ENCODE data around the gene KCTD19. TPM values are rescaled to one million over a fixed set of nuclear protein-coding genes. Genes with fewer than 3 reads are reported as not detected.
"Not testable (repeated sequence)": the region's sequence is repeated elsewhere in the genome, so short reads cannot be mapped to it uniquely, and the experiment has no call there.

The KCTD19 gene
- total and polyA plus RNA-seq, 8 donors = 0.03 to 3.3 (median 2.2) TPM; not detected in 5

DNA sequence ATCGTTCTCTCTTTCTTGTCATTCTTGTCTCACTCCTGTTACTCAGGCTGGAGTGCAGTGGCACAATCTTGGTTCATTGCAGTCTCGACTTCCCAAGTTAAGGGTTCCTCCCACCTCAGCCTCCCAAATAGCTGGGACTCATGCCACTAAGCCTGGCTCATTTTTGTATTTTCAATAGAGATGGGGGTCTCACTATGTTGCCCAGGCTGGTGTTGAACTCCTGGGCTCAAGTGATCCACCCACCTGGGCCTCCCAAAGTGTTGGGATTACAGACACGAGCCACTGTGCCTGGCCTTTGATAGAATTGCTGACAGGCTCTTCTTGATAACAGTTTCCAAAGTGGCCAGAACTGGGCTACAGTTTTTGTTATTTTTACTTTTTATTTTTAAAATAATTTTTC is 34.5 kb upstream of the KCTD19 start:
- WGBS, 5 donors = 75 to 86% (median 80%) methylated on average over 3 of the region's 3 CpGs
- Histone ChIP-seq H3K4me3 (no peak overlapping the region), H3K27ac (no peak overlapping the region), H3K36me3 (no peaks in the 10 kb centered on the region), H3K27me3 (no peaks in the 10 kb centered on the region), H3K4me1 (peaks cover 10 to 32% (median 17%) of the 10 kb centered on the region in 4 donors), H3K9me3 (no peaks in the 10 kb centered on the region)
- intact Hi-C loops (cut with DNase I; ENCODE audit: low total_unique reads) = no loop called here
- no peak for TF ChIP-seq EP300 (IDR thresholded peaks at IDR 0.05)
- TF ChIP-seq, protein P1, sequence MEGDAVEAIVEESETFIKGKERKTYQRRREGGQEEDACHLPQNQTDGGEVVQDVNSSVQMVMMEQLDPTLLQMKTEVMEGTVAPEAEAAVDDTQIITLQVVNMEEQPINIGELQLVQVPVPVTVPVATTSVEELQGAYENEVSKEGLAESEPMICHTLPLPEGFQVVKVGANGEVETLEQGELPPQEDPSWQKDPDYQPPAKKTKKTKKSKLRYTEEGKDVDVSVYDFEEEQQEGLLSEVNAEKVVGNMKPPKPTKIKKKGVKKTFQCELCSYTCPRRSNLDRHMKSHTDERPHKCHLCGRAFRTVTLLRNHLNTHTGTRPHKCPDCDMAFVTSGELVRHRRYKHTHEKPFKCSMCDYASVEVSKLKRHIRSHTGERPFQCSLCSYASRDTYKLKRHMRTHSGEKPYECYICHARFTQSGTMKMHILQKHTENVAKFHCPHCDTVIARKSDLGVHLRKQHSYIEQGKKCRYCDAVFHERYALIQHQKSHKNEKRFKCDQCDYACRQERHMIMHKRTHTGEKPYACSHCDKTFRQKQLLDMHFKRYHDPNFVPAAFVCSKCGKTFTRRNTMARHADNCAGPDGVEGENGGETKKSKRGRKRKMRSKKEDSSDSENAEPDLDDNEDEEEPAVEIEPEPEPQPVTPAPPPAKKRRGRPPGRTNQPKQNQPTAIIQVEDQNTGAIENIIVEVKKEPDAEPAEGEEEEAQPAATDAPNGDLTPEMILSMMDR (IDR thresholded peaks at IDR 0.05) = no peak
- TF ChIP-seq POLR2A (IDR thresholded peaks at IDR 0.05) = no peak
- no peak for TF ChIP-seq POLR2AphosphoS5 (IDR thresholded peaks at IDR 0.05)
- DNase-seq = no peak

DNA sequence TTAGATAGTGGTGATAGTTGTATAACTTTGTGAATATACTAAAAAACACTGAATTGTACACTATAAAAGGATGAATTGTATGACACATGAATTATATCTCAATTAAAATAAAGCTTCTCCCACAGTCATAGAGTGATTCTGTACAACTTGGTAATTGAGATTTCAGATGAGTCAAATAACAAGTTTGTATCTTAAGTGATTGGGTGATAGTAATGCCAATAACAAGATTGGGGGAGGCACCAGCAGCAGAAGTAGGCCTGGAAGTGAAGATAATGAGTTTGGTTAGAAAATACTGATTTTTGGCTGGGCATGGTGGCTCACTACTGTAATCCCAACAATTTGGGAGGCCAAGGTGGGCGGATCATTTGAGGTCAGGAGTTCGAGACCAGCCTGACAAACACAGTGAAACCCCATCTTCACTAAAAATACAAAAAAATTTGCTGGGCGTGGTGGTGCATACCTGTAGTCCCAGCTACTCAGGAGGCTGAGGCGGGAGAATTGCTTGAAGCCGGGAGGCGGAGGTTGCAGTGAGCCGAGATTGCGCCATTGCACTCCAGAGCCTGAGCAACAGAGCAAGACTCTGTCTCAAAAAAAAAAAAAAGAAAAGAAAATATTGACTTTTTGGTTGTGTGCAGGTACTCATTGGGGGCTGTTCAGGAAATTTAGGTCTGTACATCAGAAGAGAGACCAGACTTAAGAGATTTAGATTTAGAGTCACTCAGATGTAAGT is 33.2 kb upstream of the KCTD19 start:
- H3K4me3 ChIP-seq; H3K27me3 ChIP-seq; H3K9me3 ChIP-seq; H3K36me3 ChIP-seq; H3K27ac ChIP-seq; DNase-seq; intact Hi-C loops (cut with DNase I; ENCODE audit: low total_unique reads): not testable (repeated sequence)
- 89 to 95% (median 91%) methylated on average over 8 of the region's 8 CpGs for WGBS, 5 donors
- peaks cover 8 to 19% (median 9%) of the 10 kb centered on the region in 4 donors for H3K4me1 ChIP-seq

DNA sequence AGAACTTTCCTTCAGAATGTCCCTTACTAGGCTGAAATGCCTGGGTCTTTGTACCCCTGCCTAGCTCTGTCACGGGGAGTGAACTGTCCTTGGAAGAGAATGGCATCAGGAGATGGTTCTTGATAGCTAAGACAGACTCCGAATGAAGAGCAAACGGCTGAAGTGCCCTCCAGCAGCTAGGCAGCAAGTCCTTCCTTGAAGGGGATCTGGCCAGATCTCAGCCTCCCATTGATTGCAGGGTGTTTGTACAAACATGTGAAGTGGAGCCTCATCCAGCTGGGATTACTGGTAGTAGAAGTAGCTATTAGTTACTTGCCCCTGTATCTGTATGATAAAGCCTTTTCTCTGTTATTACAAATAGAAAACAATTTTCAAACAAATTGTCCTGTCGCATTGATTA is 31.0 kb upstream of the KCTD19 start:
- no peak overlapping the region for H3K4me3 ChIP-seq
- peaks cover 0 to 7% (median 0%) of the 10 kb centered on the region in 4 donors for H3K4me1 ChIP-seq
- no peaks in the 10 kb centered on the region for H3K36me3 ChIP-seq
- DNase-seq = peak in 1 of 2 donors; percentile 3
- no peak for TF ChIP-seq POLR2A (IDR thresholded peaks at IDR 0.05)
- TF ChIP-seq EP300 (IDR thresholded peaks at IDR 0.05) = no peak
- TF ChIP-seq, protein P1 (IDR thresholded peaks at IDR 0.05) = no peak
- TF ChIP-seq POLR2AphosphoS5 (IDR thresholded peaks at IDR 0.05) = no peak
- no peaks in the 10 kb centered on the region for H3K9me3 ChIP-seq
- intact Hi-C loops (cut with DNase I; ENCODE audit: low total_unique reads) = no loop called here
- WGBS, 5 donors = 58 to 64% (median 61%) methylated on average over 4 of the region's 4 CpGs
- no peak overlapping the region for H3K27ac ChIP-seq
- H3K27me3 ChIP-seq = no peaks in the 10 kb centered on the region

DNA sequence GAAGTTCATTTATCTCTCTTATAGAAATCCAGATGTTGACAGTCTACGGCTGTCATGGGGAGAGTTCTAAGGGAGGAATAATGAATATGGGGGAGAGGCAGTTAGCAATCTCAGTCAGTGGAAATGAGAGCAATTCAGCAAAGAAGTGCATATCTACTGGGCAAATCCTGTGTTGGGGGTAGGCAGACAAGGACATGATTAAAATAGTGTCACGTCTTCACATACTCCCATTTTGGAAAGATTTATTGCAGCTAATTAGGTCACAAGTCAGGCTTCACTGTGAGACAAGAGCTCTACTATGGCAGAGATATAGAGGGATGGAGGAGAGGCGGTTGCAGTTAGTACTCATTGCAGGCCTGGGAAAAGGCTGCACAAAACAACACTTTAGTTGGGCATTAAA is 29.9 kb upstream of the KCTD19 start:
- Histone ChIP-seq H3K36me3 (no peaks in the 10 kb centered on the region), H3K27me3 (no peaks in the 10 kb centered on the region), H3K4me1 (peaks cover 0 to 7% (median 0%) of the 10 kb centered on the region in 4 donors), H3K9me3 (no peaks in the 10 kb centered on the region), H3K27ac (no peak overlapping the region), H3K4me3 (no peak overlapping the region)
- WGBS, 5 donors = 61 to 78% (median 66%) methylated on average over 3 of the region's 3 CpGs
- intact Hi-C loops (cut with DNase I; ENCODE audit: low total_unique reads) = no loop called here
- TF ChIP-seq EP300 (IDR thresholded peaks at IDR 0.05) = no peak
- TF ChIP-seq POLR2AphosphoS5 (IDR thresholded peaks at IDR 0.05) = no peak
- no peak for TF ChIP-seq POLR2A (IDR thresholded peaks at IDR 0.05)
- TF ChIP-seq, protein P1 (IDR thresholded peaks at IDR 0.05) = no peak
- peak in 1 of 2 donors; percentile 4 for DNase-seq

DNA sequence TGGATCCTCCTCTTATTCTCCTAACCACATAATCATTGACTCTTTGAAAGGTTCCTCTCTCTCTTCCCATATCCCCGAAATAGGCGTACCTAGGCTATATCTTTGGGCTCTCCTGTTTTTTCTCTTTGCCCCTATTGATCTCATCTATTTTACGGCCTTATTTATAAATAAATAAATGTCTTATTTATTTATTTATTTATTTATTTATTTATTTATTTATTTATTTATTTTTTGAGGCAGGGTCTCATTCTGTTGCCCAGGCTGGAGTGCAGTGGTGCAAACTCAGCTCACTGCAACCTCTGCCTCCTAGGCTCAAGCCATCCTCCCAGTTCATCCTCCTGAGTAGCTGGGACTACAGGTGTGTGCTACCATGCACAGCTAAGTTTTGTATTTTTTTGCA is 25.9 kb upstream of the KCTD19 start:
- H3K36me3 ChIP-seq; intact Hi-C loops (cut with DNase I; ENCODE audit: low total_unique reads); H3K4me3 ChIP-seq; H3K9me3 ChIP-seq; H3K27ac ChIP-seq; H3K4me1 ChIP-seq; DNase-seq; H3K27me3 ChIP-seq: not testable (repeated sequence)
- 93 to 100% (median 94%) methylated on average over 3 of the region's 3 CpGs for WGBS, 5 donors

Measured in stomach (tissue), 9 donors.